Suprapubic skin (tissue), 4 donors: ENCODE measurements around the gene HOXA4. TPM values are rescaled to one million over a fixed set of nuclear protein-coding genes. Genes with fewer than 3 reads are reported as not detected.

Experiments
- DNase-seq, 2 donors: peaks; one replicate each; pipeline ENCODE4 v3.0.0-alpha.2; 2019; ENCODE audit warnings: low spot score in 2 of 2
- H3K27ac ChIP-seq: fragments of 200-600 bp; sonication (generic); one replicate; pipeline ENCODE4 v1.5.1; 2019
- H3K27me3 ChIP-seq: fragments of 200-600 bp; sonication (generic); one replicate; pipeline ENCODE4 v1.5.1; 2019
- H3K36me3 ChIP-seq: fragments of 200-600 bp; sonication (generic); one replicate; pipeline ENCODE4 v1.5.1; 2019
- H3K4me1 ChIP-seq: fragments of 200-600 bp; sonication (generic); one replicate; pipeline ENCODE4 v1.5.1; 2019
- H3K4me3 ChIP-seq: fragments of 200-600 bp; sonication (generic); one replicate; pipeline ENCODE4 v1.5.1; 2019; ENCODE audit warnings: mild to moderate bottlenecking
- H3K9me3 ChIP-seq: fragments of 200-600 bp; sonication (generic); one replicate; pipeline ENCODE4 v1.5.1; 2019
- CTCF ChIP-seq, 2 donors: fragments of 200-600 bp in 1 of 2; fragments of 450-650 bp in 1 of 2; sonication (generic) in 1 of 2; IDR thresholded peaks; one replicate each; pipeline ENCODE4 v1.5.1; 2016 to 2019; ENCODE audit warnings: antibody characterized with exemption in 2 of 2, mild to moderate bottlenecking in 1 of 2, moderate library complexity in 1 of 2
- EP300 ChIP-seq: sonication (generic); formaldehyde crosslinking; IDR thresholded peaks from one replicate; pipeline ENCODE4 v1.6.1; 2017; ENCODE audit warnings: antibody characterized with exemption
- POLR2A ChIP-seq, 2 donors: fragments of 450-650 bp; IDR thresholded peaks; one replicate each; pipeline ENCODE4 v1.6.1; 2017; ENCODE audit warnings: antibody characterized with exemption in 2 of 2, mild to moderate bottlenecking in 2 of 2, moderate library complexity in 2 of 2
- POLR2AphosphoS5 ChIP-seq, 3 donors: sonication (generic); formaldehyde crosslinking; IDR thresholded peaks; one replicate each; pipeline ENCODE4 v1.6.1; 2017; ENCODE audit warnings: antibody characterized with exemption in 3 of 3
- WGBS: methylation state at CpG from one replicate; pipeline ENCODE4 v1.1.5; 2018; 5-methylcytosine and 5-hydroxymethylcytosine counted together
- total RNA-seq, 4 donors: library from RNA; depleted of rRNA; stranded (reverse); fragments of >200 nt; gene quantifications; one replicate each; pipeline ENCODE4 v1.1.0, GENCODE V29; 2016

The HOXA4 gene
- 1 to 10 TPM; 1.8 to 4.7 (median 2.5) TPM for total RNA-seq

- Histone ChIP-seq H3K4me3 (peak within 1 kb of the TSS; percentile 85), H3K9me3 (no peaks in the 10 kb centered on the region), H3K4me1 (peaks cover 32% of the 10 kb centered on the region), H3K36me3 (no peaks in the 10 kb centered on the region), H3K27ac (peak within 1 kb of the TSS; percentile 87), H3K27me3 (no peaks in the 10 kb centered on the region)
- WGBS, result 6% methylated on average over 29 of the region's 67 CpGs
- DNase-seq, result peak; percentile 95 to 96
- TF ChIP-seq EP300 (no peak), CTCF (IDR thresholded peaks at IDR 0.05) (no peak), POLR2A (IDR thresholded peaks at IDR 0.05) (peak in 1 of 2 donors; percentile 76), POLR2AphosphoS5 (IDR thresholded peaks at IDR 0.05) (peak; percentile 63 to 80 (median 63))
These were observed at the start of gene HOXA4 for GRCh38 chr7:27130540-27131389. Gene HOXA4, minus strand, starts transcription at chr7:27130757. Its CDS starts 24 bp downstream, at chr7:27130733.

GRCh38 chr7:27179503-27180430, 49.2 kb upstream of the HOXA4 start:
- DNase-seq, result peak; percentile 89 to 91
- Histone ChIP-seq H3K4me1 (peaks cover 48% of the 10 kb centered on the region), H3K4me3 (peak overlapping the region; percentile 32), H3K27ac (peak overlapping the region; percentile 42), H3K36me3 (no peaks in the 10 kb centered on the region), H3K9me3 (no peaks in the 10 kb centered on the region), H3K27me3 (peaks cover 49% of the 10 kb centered on the region)
- TF ChIP-seq POLR2A (IDR thresholded peaks at IDR 0.05), result no peak
- peak; percentile 61 to 93 for TF ChIP-seq CTCF (IDR thresholded peaks at IDR 0.05)
- TF ChIP-seq EP300, result no peak
- TF ChIP-seq POLR2AphosphoS5 (IDR thresholded peaks at IDR 0.05), result peak in 1 of 3 donors; percentile 15
- WGBS, result 36% methylated on average over 56 of the region's 56 CpGs

DNA sequence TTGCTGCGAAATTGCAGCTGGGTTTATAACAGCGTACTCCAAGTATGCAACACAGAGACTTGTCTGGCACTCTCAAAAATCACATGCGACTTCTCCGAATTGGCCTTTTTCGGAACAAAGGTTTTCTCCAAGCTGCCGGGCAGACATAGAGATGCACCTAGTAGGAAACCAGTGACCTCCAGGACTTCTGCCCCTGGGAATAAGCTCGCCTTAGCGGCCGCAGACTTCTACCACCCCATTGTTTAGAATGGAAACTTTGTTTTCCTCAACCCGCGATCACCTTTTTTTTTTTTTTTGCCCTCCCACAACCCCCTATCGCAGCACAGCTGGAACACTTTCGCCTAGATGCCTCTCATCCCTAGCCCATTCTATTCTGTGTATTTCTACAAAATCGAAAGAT, 48.5 kb upstream of the HOXA4 start:
- Histone ChIP-seq H3K4me1 (peaks cover 48% of the 10 kb centered on the region), H3K36me3 (no peaks in the 10 kb centered on the region), H3K4me3 (peak overlapping the region; percentile 32), H3K9me3 (no peaks in the 10 kb centered on the region), H3K27me3 (peaks cover 45% of the 10 kb centered on the region), H3K27ac (peak overlapping the region; percentile 42)
- peak; percentile 55 to 74 for DNase-seq
- 56% methylated on average over 14 of the region's 14 CpGs for WGBS
- TF ChIP-seq CTCF (IDR thresholded peaks at IDR 0.05) (no peak), POLR2A (IDR thresholded peaks at IDR 0.05) (no peak), EP300 (no peak), POLR2AphosphoS5 (IDR thresholded peaks at IDR 0.05) (no peak)

GRCh38 chr7:27178366-27178765, 47.8 kb upstream of the HOXA4 start:
- Histone ChIP-seq H3K4me3 (peak overlapping the region; percentile 32), H3K36me3 (no peaks in the 10 kb centered on the region), H3K27me3 (peaks cover 38% of the 10 kb centered on the region), H3K4me1 (peaks cover 46% of the 10 kb centered on the region), H3K27ac (peak overlapping the region; percentile 68), H3K9me3 (no peaks in the 10 kb centered on the region)
- peak; percentile 60 to 71 for DNase-seq
- TF ChIP-seq POLR2A (IDR thresholded peaks at IDR 0.05) (no peak), CTCF (IDR thresholded peaks at IDR 0.05) (no peak), EP300 (no peak), POLR2AphosphoS5 (IDR thresholded peaks at IDR 0.05) (no peak)
- 73% methylated on average over 6 of the region's 6 CpGs for WGBS
